Measurements from ENCODE around the gene OTX2.

The OTX2 gene

GRCh38 chr14:56770512-56770911 lies 39.8 kb downstream of the OTX2 start:
- Histone ChIP-seq H3K4me3 (ENCODE audit: low read length, poor library complexity, severe bottlenecking) (no peak overlapping the region), H3K79me2 (ENCODE audit: insufficient read depth, low read length) (no peaks in the 10 kb centered on the region), H3K4me2 (ENCODE audit: low read depth, low read length, poor library complexity, severe bottlenecking) (no peak overlapping the region), H3F3A (ENCODE audit: low read depth) (no peaks in the 10 kb centered on the region), H3K27me3 (ENCODE audit: insufficient read depth, low read length, poor library complexity, severe bottlenecking) (no peaks in the 10 kb centered on the region), H3K9ac (ENCODE audit: low read depth, low read length, poor library complexity, severe bottlenecking) (no peak overlapping the region), H3K4me1 (ENCODE audit: insufficient read depth, low read length, poor library complexity, severe bottlenecking) (no peaks in the 10 kb centered on the region), H4K20me1 (ENCODE audit: insufficient read depth, low read length, poor library complexity, severe bottlenecking) (no peaks in the 10 kb centered on the region), H3K36me3 (ENCODE audit: insufficient read depth, low read length) (no peaks in the 10 kb centered on the region), H3K9me3 (ENCODE audit: insufficient read depth, low read depth, low read length) (no peaks in the 10 kb centered on the region), H2AFZ (ENCODE audit: low read length) (no peak overlapping the region), H3K9me2 (replicated peaks; ENCODE audit: low read depth, low read length) (no peaks in the 10 kb centered on the region)
- TF ChIP-seq CTCF (conservative IDR thresholded peaks at IDR 0.05; ENCODE audit: low read length) = no peak
- no peak for TF ChIP-seq EZH2phosphoT487 (IDR thresholded peaks at IDR 0.05; ENCODE audit: borderline replicate concordance)

- TF ChIP-seq CTCF (conservative IDR thresholded peaks at IDR 0.05; ENCODE audit: low read length) = no peak
- TF ChIP-seq EZH2phosphoT487 (IDR thresholded peaks at IDR 0.05; ENCODE audit: borderline replicate concordance) = no peak
- no peaks in the 10 kb centered on the region for H3K9me3 ChIP-seq (ENCODE audit: insufficient read depth, low read depth, low read length)
- no peak overlapping the region for H2AFZ ChIP-seq (ENCODE audit: low read length)
- no peaks in the 10 kb centered on the region for H3K79me2 ChIP-seq (ENCODE audit: insufficient read depth, low read length)
- no peaks in the 10 kb centered on the region for H3F3A ChIP-seq (ENCODE audit: low read depth)
- no peaks in the 10 kb centered on the region for H3K4me1 ChIP-seq (ENCODE audit: insufficient read depth, low read length, poor library complexity, severe bottlenecking)
- H4K20me1 ChIP-seq (ENCODE audit: insufficient read depth, low read length, poor library complexity, severe bottlenecking) = no peaks in the 10 kb centered on the region
- H3K9me2 ChIP-seq (replicated peaks; ENCODE audit: low read depth, low read length) = no peaks in the 10 kb centered on the region
- H3K9ac ChIP-seq (ENCODE audit: low read depth, low read length, poor library complexity, severe bottlenecking) = no peak overlapping the region
- no peaks in the 10 kb centered on the region for H3K36me3 ChIP-seq (ENCODE audit: insufficient read depth, low read length)
- no peaks in the 10 kb centered on the region for H3K27me3 ChIP-seq (ENCODE audit: insufficient read depth, low read length, poor library complexity, severe bottlenecking)
- H3K4me3 ChIP-seq (ENCODE audit: low read length, poor library complexity, severe bottlenecking) = no peak overlapping the region
- H3K4me2 ChIP-seq (ENCODE audit: low read depth, low read length, poor library complexity, severe bottlenecking) = no peak overlapping the region
Observed at GRCh38 chr14:56760164-56760914, 49.9 kb downstream of the OTX2 start.

- Histone ChIP-seq H3K4me2 (ENCODE audit: low read depth, low read length, poor library complexity, severe bottlenecking) (no peak overlapping the region), H3K4me3 (ENCODE audit: low read length, poor library complexity, severe bottlenecking) (no peak overlapping the region), H3F3A (ENCODE audit: low read depth) (no peaks in the 10 kb centered on the region), H3K4me1 (ENCODE audit: insufficient read depth, low read length, poor library complexity, severe bottlenecking) (no peaks in the 10 kb centered on the region), H2AFZ (ENCODE audit: low read length) (no peak overlapping the region), H3K9me3 (ENCODE audit: insufficient read depth, low read depth, low read length) (no peaks in the 10 kb centered on the region), H4K20me1 (ENCODE audit: insufficient read depth, low read length, poor library complexity, severe bottlenecking) (no peaks in the 10 kb centered on the region), H3K9me2 (replicated peaks; ENCODE audit: low read depth, low read length) (no peaks in the 10 kb centered on the region), H3K36me3 (ENCODE audit: insufficient read depth, low read length) (no peaks in the 10 kb centered on the region), H3K79me2 (ENCODE audit: insufficient read depth, low read length) (no peaks in the 10 kb centered on the region), H3K9ac (ENCODE audit: low read depth, low read length, poor library complexity, severe bottlenecking) (no peak overlapping the region), H3K27me3 (ENCODE audit: insufficient read depth, low read length, poor library complexity, severe bottlenecking) (no peaks in the 10 kb centered on the region)
- no peak for TF ChIP-seq CTCF (conservative IDR thresholded peaks at IDR 0.05; ENCODE audit: low read length)
- no peak for TF ChIP-seq EZH2phosphoT487 (IDR thresholded peaks at IDR 0.05; ENCODE audit: borderline replicate concordance)
Observed at GRCh38 chr14:56759633-56760032, 50.6 kb downstream of the OTX2 start.

Data from Loucy (cell line).